HCT116 (cell line): ENCODE data around the gene TAF1. TPM values are rescaled to one million over a fixed set of nuclear protein-coding genes. Genes with fewer than 3 reads are reported as not detected.

ENCODE experiments used
- ATAC-seq: fragments of 200-7000 bp; cut with Tn5 transposase; 2 replicates; pipeline ENCODE4 v1.9.1; 2020; ENCODE audit warnings: mild to moderate bottlenecking, moderate library complexity
- BruUV-seq: library from RNA; stranded (reverse); fragments of 400-500 nt; replicated peaks from 2 replicates; lab custom pipeline; 2021; lab: Mats Ljungman, UMichigan
- CTCF ChIA-PET: fragments of 300-600 bp; sonication (Branson Sonifier 250); formaldehyde crosslinking; loops from one replicate; lab custom pipeline; 2021; ENCODE audit warnings: antibody characterized with exemption; lab: Charles Lee
- POLR2A ChIA-PET: fragments of 300-600, 350-600 bp; sonication (Branson Sonifier 250); formaldehyde crosslinking; loops from one replicate; lab custom pipeline; 2021; ENCODE audit warnings: antibody characterized with exemption; lab: Charles Lee
- RAD21 ChIA-PET, 2 experiments: fragments of 300-600 bp; sonication (Branson Sonifier 250); formaldehyde crosslinking; loops; one replicate each; lab custom pipeline; 2023; ENCODE audit warnings: low total read pairs in 2 of 2; ENCODE audit not compliant: uncharacterized antibody in 2 of 2, unreplicated experiment in 2 of 2, low non-redundant PET in 1 of 2; lab: Charles Lee
- DNase-seq: peaks from one replicate; pipeline ENCODE4 v3.0.0-alpha.2; 2010; ENCODE audit warnings: low read depth, low spot score
- H2AFZ ChIP-seq: fragments of 200-600 bp; shearing (Covaris generic), sonication (generic); 2 replicates; pipeline ENCODE4 v1.6.1; 2017; ENCODE audit warnings: low read depth, mixed run types, mixed read lengths, antibody characterized with exemption, low read length; ENCODE audit not compliant: poor library complexity, severe bottlenecking
- H3K27ac ChIP-seq: 2 replicates; pipeline ENCODE4 v1.5.1; 2012; ENCODE audit warnings: low read depth, low read length
- H3K27me3 ChIP-seq: fragments of 200-600 bp; sonication (generic); 2 replicates; pipeline ENCODE4 v1.6.1; 2016; ENCODE audit warnings: mixed run types, low read length, mixed read lengths; ENCODE audit not compliant: insufficient read depth
- H3K36me3 ChIP-seq, 2 experiments: fragments of 200-500 bp in 1 of 2; fragments of 200-600 bp in 1 of 2; sonication (Bioruptor generic) in 1 of 2; sonication (generic) in 1 of 2; 2 replicates each; pipeline versions ENCODE4 v1.5.1 to v1.6.1; 2014 to 2016; ENCODE audit warnings: low read length in 2 of 2, inconsistent platforms in 1 of 2, mixed read lengths in 1 of 2, mixed run types in 1 of 2; ENCODE audit not compliant: insufficient read depth in 2 of 2, control insufficient read depth in 1 of 2
- H3K4me1 ChIP-seq, 2 experiments: fragments of 200-600 bp in 1 of 2; sonication (generic) in 1 of 2; 2 replicates each; pipeline versions ENCODE4 v1.5.1 to v1.6.1; 2012 to 2017; ENCODE audit warnings: low read length in 2 of 2, inconsistent platforms in 1 of 2, mild to moderate bottlenecking in 1 of 2, mixed read lengths in 1 of 2, mixed run types in 1 of 2, moderate library complexity in 1 of 2; ENCODE audit not compliant: insufficient read depth in 2 of 2, control insufficient read depth in 1 of 2
- H3K4me2 ChIP-seq: fragments of 200-600 bp; sonication (generic); 2 replicates; pipeline ENCODE4 v1.6.1; 2017; ENCODE audit warnings: mixed run types, low read length, mixed read lengths
- H3K4me3 ChIP-seq, 2 experiments: fragments of 200-600 bp in 1 of 2; sonication (generic) in 1 of 2; replicated peaks in 1 of 2; 2 replicates each; pipeline ENCODE4 v1.5.1; 2011 to 2016; ENCODE audit warnings: low read length in 2 of 2, control low read depth in 1 of 2, low read depth in 1 of 2, mild to moderate bottlenecking in 1 of 2, mixed read lengths in 1 of 2, mixed run types in 1 of 2
- H3K79me2 ChIP-seq: fragments of 200-600 bp; sonication (generic); 2 replicates; pipeline ENCODE4 v1.6.1; 2017; ENCODE audit warnings: mild to moderate bottlenecking, mixed run types, low read length, moderate library complexity, mixed read lengths; ENCODE audit not compliant: insufficient read depth
- H3K9ac ChIP-seq: fragments of 200-600 bp; sonication (generic); 2 replicates; pipeline ENCODE4 v1.6.1; 2016; ENCODE audit warnings: low read length, mixed read lengths
- H3K9me2 ChIP-seq: fragments of 200-600 bp; sonication (generic), shearing (Covaris generic); 2 replicates; pipeline ENCODE4 v1.6.1; 2017; ENCODE audit warnings: mixed run types, mild to moderate bottlenecking, moderate library complexity; ENCODE audit not compliant: insufficient read depth
- H3K9me3 ChIP-seq, 2 experiments: fragments of 200-500 bp in 1 of 2; fragments of 200-600 bp in 1 of 2; sonication (Bioruptor generic) in 1 of 2; sonication (generic) in 1 of 2; 2 replicates each; pipeline ENCODE4 v1.6.1; 2014 to 2017; ENCODE audit warnings: low read length in 2 of 2, mixed read lengths in 2 of 2, inconsistent platforms in 1 of 2, low read depth in 1 of 2, mild to moderate bottlenecking in 1 of 2, mixed run types in 1 of 2, moderate library complexity in 1 of 2; ENCODE audit not compliant: control insufficient read depth in 1 of 2, insufficient read depth in 1 of 2
- H4K20me1 ChIP-seq: fragments of 200-600 bp; sonication (generic), shearing (Covaris generic); 2 replicates; pipeline ENCODE4 v1.6.1; 2017; ENCODE audit warnings: mixed run types, mild to moderate bottlenecking, moderate library complexity; ENCODE audit not compliant: insufficient read depth
- EGR1 ChIP-seq: IDR thresholded peaks from 2 replicates; pipeline ENCODE4 v1.6.1; 2012; ENCODE audit warnings: low read depth
- ELF1 ChIP-seq: IDR thresholded peaks from 2 replicates; pipeline ENCODE4 v1.6.1; 2012; ENCODE audit warnings: low read depth, borderline replicate concordance
- FOSL1 ChIP-seq: IDR thresholded peaks from 2 replicates; pipeline ENCODE4 v1.6.1; 2012; ENCODE audit warnings: low read depth
- JUND ChIP-seq: IDR thresholded peaks from 2 replicates; pipeline ENCODE4 v1.6.1; 2012
- POLR2A ChIP-seq: IDR thresholded peaks from 2 replicates; pipeline ENCODE4 v1.7.0; 2011; ENCODE audit warnings: borderline replicate concordance; ENCODE audit not compliant: insufficient read depth, insufficient read length; ENCODE audit errors: extremely low read depth
- RAD21 ChIP-seq: IDR thresholded peaks from 2 replicates; pipeline ENCODE4 v1.6.1; 2012; ENCODE audit warnings: low read depth, mild to moderate bottlenecking
- YY1 ChIP-seq: IDR thresholded peaks from 2 replicates; pipeline ENCODE4 v1.6.1; 2011; ENCODE audit warnings: low read length, low read depth, moderate library complexity, mild to moderate bottlenecking; ENCODE audit not compliant: insufficient replicate concordance; ENCODE audit errors: extremely low read depth
- ZNF274 ChIP-seq: fragments of 200-500 bp; sonication (Bioruptor generic); IDR thresholded peaks from 2 replicates; pipeline ENCODE4 v1.6.1; 2014; ENCODE audit warnings: mild to moderate bottlenecking, low read depth, low read length, inconsistent platforms
- intact Hi-C: fragments of 100-400 bp; cut with micrococcal nuclease; formaldehyde crosslinking; loops from 2 replicates; pipeline ENCODE4 v1.10.0; 2022
- total RNA-seq: library from RNA; stranded (reverse); gene quantifications from one replicate; pipeline ENCODE4 v1.2.1, GENCODE V29; 2021; ENCODE audit not compliant: unreplicated experiment
- TF ChIP-seq, protein P1 (sequence below): IDR thresholded peaks from 2 replicates; pipeline ENCODE4 v1.6.1; 2012
- TF ChIP-seq, protein P2 (sequence below): IDR thresholded peaks from 2 replicates; pipeline ENCODE4 v1.6.1; 2012
- TF ChIP-seq, protein P3 (sequence below), 3 experiments: fragments of 200-600 bp in 1 of 3; sonication (generic) in 1 of 3; IDR thresholded peaks in 2 of 3; conservative IDR thresholded peaks in 1 of 3; 2 replicates each; pipeline ENCODE4 v1.5.1; 2012 to 2017; ENCODE audit warnings: low read depth in 2 of 3, low read length in 2 of 3, antibody characterized with exemption in 1 of 3, borderline replicate concordance in 1 of 3, control low read depth in 1 of 3, mild to moderate bottlenecking in 1 of 3, mixed read lengths in 1 of 3, mixed run types in 1 of 3, moderate library complexity in 1 of 3; ENCODE audit not compliant: insufficient read depth in 1 of 3
- TF ChIP-seq, protein P4 (sequence below): IDR thresholded peaks from 2 replicates; pipeline ENCODE4 v1.6.1; 2012; ENCODE audit warnings: low read depth
- TF ChIP-seq, protein P5 (sequence below): IDR thresholded peaks from 2 replicates; pipeline ENCODE4 v1.6.1; 2011; ENCODE audit warnings: mild to moderate bottlenecking, low read length, moderate library complexity; ENCODE audit not compliant: insufficient replicate concordance; ENCODE audit errors: extremely low read depth

The TAF1 gene
- total RNA-seq, 1 experiment from 2014 or later = 27.7 TPM

DNA sequence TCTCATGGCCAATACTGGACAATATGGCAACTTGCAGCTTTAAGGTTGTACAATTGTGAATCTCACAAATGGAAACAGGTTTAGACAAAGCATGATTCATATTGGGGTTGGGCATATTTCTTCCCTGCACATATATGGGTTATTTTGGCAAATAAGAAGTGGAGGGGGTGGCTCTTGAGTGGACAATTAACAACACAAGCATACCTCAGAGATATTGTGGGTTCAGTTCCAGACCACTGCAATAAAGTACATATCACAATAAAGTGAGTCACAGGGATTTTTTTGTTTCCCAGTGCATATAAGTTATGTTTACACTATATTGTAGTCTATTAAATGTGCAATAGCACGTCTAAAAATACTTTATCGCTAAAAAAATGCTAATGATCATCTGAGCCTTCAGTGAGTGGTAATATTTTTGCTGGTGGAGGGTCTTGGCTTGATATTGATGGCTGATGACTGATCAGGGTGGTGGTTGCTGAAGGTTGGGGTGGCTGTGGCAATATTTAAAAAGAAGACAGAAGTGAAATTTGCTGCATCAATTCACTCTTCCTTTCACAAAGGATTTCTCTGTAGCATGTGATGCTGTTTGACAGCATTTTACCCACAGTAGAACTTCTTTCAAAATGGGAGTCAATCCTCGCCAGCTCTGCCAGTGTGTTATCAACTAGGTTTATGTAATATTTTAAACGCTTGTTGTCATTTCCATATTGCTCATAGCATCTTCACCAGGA lies 116.2 kb downstream of the TAF1 start:
- ATAC-seq = no peak
- TF ChIP-seq JUND (no peak), RAD21 (no peak), EGR1 (no peak), POLR2A (no peak), ZNF274 (no peak), FOSL1 (no peak), ELF1 (no peak), YY1 (no peak)
- TF ChIP-seq, protein P1, sequence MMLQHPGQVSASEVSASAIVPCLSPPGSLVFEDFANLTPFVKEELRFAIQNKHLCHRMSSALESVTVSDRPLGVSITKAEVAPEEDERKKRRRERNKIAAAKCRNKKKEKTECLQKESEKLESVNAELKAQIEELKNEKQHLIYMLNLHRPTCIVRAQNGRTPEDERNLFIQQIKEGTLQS = no peak
- TF ChIP-seq, protein P2, sequence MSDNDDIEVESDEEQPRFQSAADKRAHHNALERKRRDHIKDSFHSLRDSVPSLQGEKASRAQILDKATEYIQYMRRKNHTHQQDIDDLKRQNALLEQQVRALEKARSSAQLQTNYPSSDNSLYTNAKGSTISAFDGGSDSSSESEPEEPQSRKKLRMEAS = no peak
- TF ChIP-seq, protein P3, sequence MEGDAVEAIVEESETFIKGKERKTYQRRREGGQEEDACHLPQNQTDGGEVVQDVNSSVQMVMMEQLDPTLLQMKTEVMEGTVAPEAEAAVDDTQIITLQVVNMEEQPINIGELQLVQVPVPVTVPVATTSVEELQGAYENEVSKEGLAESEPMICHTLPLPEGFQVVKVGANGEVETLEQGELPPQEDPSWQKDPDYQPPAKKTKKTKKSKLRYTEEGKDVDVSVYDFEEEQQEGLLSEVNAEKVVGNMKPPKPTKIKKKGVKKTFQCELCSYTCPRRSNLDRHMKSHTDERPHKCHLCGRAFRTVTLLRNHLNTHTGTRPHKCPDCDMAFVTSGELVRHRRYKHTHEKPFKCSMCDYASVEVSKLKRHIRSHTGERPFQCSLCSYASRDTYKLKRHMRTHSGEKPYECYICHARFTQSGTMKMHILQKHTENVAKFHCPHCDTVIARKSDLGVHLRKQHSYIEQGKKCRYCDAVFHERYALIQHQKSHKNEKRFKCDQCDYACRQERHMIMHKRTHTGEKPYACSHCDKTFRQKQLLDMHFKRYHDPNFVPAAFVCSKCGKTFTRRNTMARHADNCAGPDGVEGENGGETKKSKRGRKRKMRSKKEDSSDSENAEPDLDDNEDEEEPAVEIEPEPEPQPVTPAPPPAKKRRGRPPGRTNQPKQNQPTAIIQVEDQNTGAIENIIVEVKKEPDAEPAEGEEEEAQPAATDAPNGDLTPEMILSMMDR (IDR thresholded peaks at IDR 0.05 in 2 of 3, conservative IDR thresholded peaks at IDR 0.05 in 1 of 3; ENCODE audit: borderline replicate concordance in 1 of 3, insufficient read depth in 1 of 3, low read depth in 2 of 3, low read length in 2 of 3) = no peak
- TF ChIP-seq, protein P4, sequence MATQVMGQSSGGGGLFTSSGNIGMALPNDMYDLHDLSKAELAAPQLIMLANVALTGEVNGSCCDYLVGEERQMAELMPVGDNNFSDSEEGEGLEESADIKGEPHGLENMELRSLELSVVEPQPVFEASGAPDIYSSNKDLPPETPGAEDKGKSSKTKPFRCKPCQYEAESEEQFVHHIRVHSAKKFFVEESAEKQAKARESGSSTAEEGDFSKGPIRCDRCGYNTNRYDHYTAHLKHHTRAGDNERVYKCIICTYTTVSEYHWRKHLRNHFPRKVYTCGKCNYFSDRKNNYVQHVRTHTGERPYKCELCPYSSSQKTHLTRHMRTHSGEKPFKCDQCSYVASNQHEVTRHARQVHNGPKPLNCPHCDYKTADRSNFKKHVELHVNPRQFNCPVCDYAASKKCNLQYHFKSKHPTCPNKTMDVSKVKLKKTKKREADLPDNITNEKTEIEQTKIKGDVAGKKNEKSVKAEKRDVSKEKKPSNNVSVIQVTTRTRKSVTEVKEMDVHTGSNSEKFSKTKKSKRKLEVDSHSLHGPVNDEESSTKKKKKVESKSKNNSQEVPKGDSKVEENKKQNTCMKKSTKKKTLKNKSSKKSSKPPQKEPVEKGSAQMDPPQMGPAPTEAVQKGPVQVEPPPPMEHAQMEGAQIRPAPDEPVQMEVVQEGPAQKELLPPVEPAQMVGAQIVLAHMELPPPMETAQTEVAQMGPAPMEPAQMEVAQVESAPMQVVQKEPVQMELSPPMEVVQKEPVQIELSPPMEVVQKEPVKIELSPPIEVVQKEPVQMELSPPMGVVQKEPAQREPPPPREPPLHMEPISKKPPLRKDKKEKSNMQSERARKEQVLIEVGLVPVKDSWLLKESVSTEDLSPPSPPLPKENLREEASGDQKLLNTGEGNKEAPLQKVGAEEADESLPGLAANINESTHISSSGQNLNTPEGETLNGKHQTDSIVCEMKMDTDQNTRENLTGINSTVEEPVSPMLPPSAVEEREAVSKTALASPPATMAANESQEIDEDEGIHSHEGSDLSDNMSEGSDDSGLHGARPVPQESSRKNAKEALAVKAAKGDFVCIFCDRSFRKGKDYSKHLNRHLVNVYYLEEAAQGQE = no peak
- TF ChIP-seq, protein P5, sequence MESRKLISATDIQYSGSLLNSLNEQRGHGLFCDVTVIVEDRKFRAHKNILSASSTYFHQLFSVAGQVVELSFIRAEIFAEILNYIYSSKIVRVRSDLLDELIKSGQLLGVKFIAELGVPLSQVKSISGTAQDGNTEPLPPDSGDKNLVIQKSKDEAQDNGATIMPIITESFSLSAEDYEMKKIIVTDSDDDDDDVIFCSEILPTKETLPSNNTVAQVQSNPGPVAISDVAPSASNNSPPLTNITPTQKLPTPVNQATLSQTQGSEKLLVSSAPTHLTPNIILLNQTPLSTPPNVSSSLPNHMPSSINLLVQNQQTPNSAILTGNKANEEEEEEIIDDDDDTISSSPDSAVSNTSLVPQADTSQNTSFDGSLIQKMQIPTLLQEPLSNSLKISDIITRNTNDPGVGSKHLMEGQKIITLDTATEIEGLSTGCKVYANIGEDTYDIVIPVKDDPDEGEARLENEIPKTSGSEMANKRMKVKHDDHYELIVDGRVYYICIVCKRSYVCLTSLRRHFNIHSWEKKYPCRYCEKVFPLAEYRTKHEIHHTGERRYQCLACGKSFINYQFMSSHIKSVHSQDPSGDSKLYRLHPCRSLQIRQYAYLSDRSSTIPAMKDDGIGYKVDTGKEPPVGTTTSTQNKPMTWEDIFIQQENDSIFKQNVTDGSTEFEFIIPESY = no peak
- intact Hi-C loops = no loop called here
- no peak overlapping the region for H3K9ac ChIP-seq
- no TSS peak for BruUV-seq
- no peak overlapping the region for H2AFZ ChIP-seq
- no peak for DNase-seq
- H3K9me2 ChIP-seq = no peaks in the 10 kb centered on the region
- CTCF ChIA-PET = no interaction called here
- H4K20me1 ChIP-seq = no peaks in the 10 kb centered on the region
- H3K4me1 ChIP-seq = no peaks in the 10 kb centered on the region
- H3K36me3 ChIP-seq = no peaks in the 10 kb centered on the region
- H3K4me2 ChIP-seq = no peak overlapping the region
- H3K27me3 ChIP-seq = no peaks in the 10 kb centered on the region
- H3K9me3 ChIP-seq = no peaks in the 10 kb centered on the region
- H3K4me3 ChIP-seq = no peak overlapping the region
- no peak overlapping the region for H3K27ac ChIP-seq
- POLR2A ChIA-PET = no interaction called here
- H3K79me2 ChIP-seq = no peaks in the 10 kb centered on the region
- RAD21 ChIA-PET = no interaction called here
